H9 (cell line): Measurements from ENCODE around the gene RUNX1. TPM values are rescaled to one million over a fixed set of nuclear protein-coding genes. Genes with fewer than 3 reads are reported as not detected.

Experiments used
- DNase-seq: peaks from one replicate; pipeline ENCODE4 v3.0.0-alpha.2; 2017
- H2AFZ ChIP-seq: one replicate; pipeline ENCODE4 v1.6.1; 2013; ENCODE audit warnings: mild to moderate bottlenecking, low read length, control low read depth, moderate library complexity
- H2AK5ac ChIP-seq: 2 replicates; pipeline ENCODE4 v1.6.1; 2013; ENCODE audit warnings: low read length, control low read depth, mixed read lengths; ENCODE audit not compliant: insufficient read length
- H2BK120ac ChIP-seq: one replicate; pipeline ENCODE4 v1.6.1; 2013; ENCODE audit warnings: low read depth, mild to moderate bottlenecking, low read length, control low read depth, inconsistent platforms; ENCODE audit not compliant: poor library complexity, severe bottlenecking
- H2BK12ac ChIP-seq: 2 replicates; pipeline ENCODE4 v1.6.1; 2013; ENCODE audit warnings: low read length, control low read depth, mixed read lengths, low read depth; ENCODE audit not compliant: insufficient read length
- H2BK15ac ChIP-seq: 2 replicates; pipeline ENCODE4 v1.6.1; 2013; ENCODE audit warnings: low read depth, low read length, control low read depth
- H2BK20ac ChIP-seq: one replicate; pipeline ENCODE4 v1.6.1; 2013; ENCODE audit warnings: low read depth, mild to moderate bottlenecking, low read length, control low read depth, inconsistent platforms; ENCODE audit not compliant: poor library complexity, severe bottlenecking
- H2BK5ac ChIP-seq: 2 replicates; pipeline ENCODE4 v1.6.1; 2013; ENCODE audit warnings: low read length, control low read depth, mixed read lengths; ENCODE audit not compliant: insufficient read length
- H3K14ac ChIP-seq: 2 replicates; pipeline ENCODE4 v1.6.1; 2013; ENCODE audit warnings: low read length, control low read depth; ENCODE audit not compliant: insufficient read depth
- H3K18ac ChIP-seq: 2 replicates; pipeline ENCODE4 v1.6.1; 2013; ENCODE audit warnings: low read depth, mild to moderate bottlenecking, mixed read lengths, low read length, control low read depth; ENCODE audit not compliant: insufficient read length
- H3K23ac ChIP-seq: 2 replicates; pipeline ENCODE4 v1.6.1; 2013; ENCODE audit warnings: low read length, control low read depth, mixed read lengths, low read depth; ENCODE audit not compliant: insufficient read length
- H3K23me2 ChIP-seq: 2 replicates; pipeline ENCODE4 v1.6.1; 2013; ENCODE audit warnings: low read depth, mild to moderate bottlenecking, mixed read lengths, low read length, control low read depth; ENCODE audit not compliant: insufficient read length, poor library complexity, severe bottlenecking
- H3K27ac ChIP-seq: 2 replicates; pipeline ENCODE4 v1.5.1; 2013; ENCODE audit warnings: low read length, control low read depth, mixed read lengths, low read depth; ENCODE audit not compliant: insufficient read length
- H3K27me3 ChIP-seq: 2 replicates; pipeline ENCODE4 v1.6.1; 2013; ENCODE audit warnings: low read length, control low read depth, inconsistent platforms; ENCODE audit not compliant: insufficient read depth
- H3K4ac ChIP-seq: 2 replicates; pipeline ENCODE4 v1.6.1; 2013; ENCODE audit warnings: low read depth, mild to moderate bottlenecking, control low read depth, inconsistent platforms, low read length, moderate library complexity
- H3K4me1 ChIP-seq: 2 replicates; pipeline ENCODE4 v1.6.1; 2013; ENCODE audit warnings: low read length, control low read depth, inconsistent platforms; ENCODE audit not compliant: insufficient read depth
- H3K4me2 ChIP-seq: 2 replicates; pipeline ENCODE4 v1.6.1; 2013; ENCODE audit warnings: low read length, control low read depth, mixed read lengths; ENCODE audit not compliant: insufficient read length, insufficient read depth
- H3K56ac ChIP-seq: 2 replicates; pipeline ENCODE4 v1.6.1; 2013; ENCODE audit warnings: low read depth, mild to moderate bottlenecking, mixed read lengths, low read length, control low read depth; ENCODE audit not compliant: insufficient read length
- H3K79me1 ChIP-seq: 2 replicates; pipeline ENCODE4 v1.6.1; 2013; ENCODE audit warnings: low read depth, mild to moderate bottlenecking, moderate library complexity, low read length, control low read depth, inconsistent platforms; ENCODE audit not compliant: insufficient read depth, poor library complexity, severe bottlenecking
- H3K79me2 ChIP-seq: 2 replicates; pipeline ENCODE4 v1.6.1; 2013; ENCODE audit warnings: low read length, control low read depth, inconsistent platforms; ENCODE audit not compliant: insufficient read depth
- H3K9ac ChIP-seq: 2 replicates; pipeline ENCODE4 v1.6.1; 2013; ENCODE audit warnings: low read length, control low read depth, mixed read lengths; ENCODE audit not compliant: insufficient read length; ENCODE audit errors: extremely low read depth
- H3K9me3 ChIP-seq: one replicate; pipeline ENCODE4 v1.6.1; 2013; ENCODE audit warnings: low read depth, low read length, inconsistent platforms; ENCODE audit not compliant: control insufficient read depth
- H3T11ph ChIP-seq: one replicate; pipeline ENCODE4 v1.6.1; 2013; ENCODE audit warnings: mild to moderate bottlenecking, low read length, control low read depth, inconsistent platforms
- H4K20me1 ChIP-seq: one replicate; pipeline ENCODE4 v1.6.1; 2013; ENCODE audit not compliant: control insufficient read depth, insufficient read length, insufficient read depth
- H4K5ac ChIP-seq: 2 replicates; pipeline ENCODE4 v1.6.1; 2013; ENCODE audit warnings: low read depth, mild to moderate bottlenecking, mixed read lengths, low read length, control low read depth; ENCODE audit not compliant: insufficient read length
- H4K8ac ChIP-seq: replicated peaks from 2 replicates; pipeline ENCODE4 v1.6.1; 2013; ENCODE audit warnings: low read length, control low read depth, mixed read lengths, low read depth; ENCODE audit not compliant: insufficient read length
- H4K91ac ChIP-seq: 2 replicates; pipeline ENCODE4 v1.6.1; 2013; ENCODE audit warnings: low read depth, mild to moderate bottlenecking, moderate library complexity, mixed read lengths, low read length, control low read depth; ENCODE audit not compliant: insufficient read length
- H3K27ac Mint-ChIP-seq, 3 experiments: 2 replicates in 2 of 3; 3 replicates in 1 of 3; pipeline ENCODE4 v1.8.0; 2020 to 2021; ENCODE audit warnings: mixed read lengths in 3 of 3, mild to moderate bottlenecking in 1 of 3, moderate library complexity in 1 of 3
- H3K27me3 Mint-ChIP-seq: 2 replicates; pipeline ENCODE4 v1.8.0; 2021; ENCODE audit warnings: low read depth, mild to moderate bottlenecking, moderate library complexity, mixed read lengths
- H3K36me3 Mint-ChIP-seq, 3 experiments: 2 replicates in 2 of 3; 3 replicates in 1 of 3; pipeline ENCODE4 v1.8.0; 2020 to 2021; ENCODE audit warnings: low read depth in 3 of 3, mixed read lengths in 3 of 3; ENCODE audit not compliant: insufficient read depth in 1 of 3
- H3K4me1 Mint-ChIP-seq, 2 experiments: 2 replicates each; pipeline ENCODE4 v1.8.0; 2020; ENCODE audit warnings: mixed read lengths in 2 of 2
- H3K4me3 Mint-ChIP-seq, 2 experiments: 2 replicates in 1 of 2; 3 replicates in 1 of 2; pipeline ENCODE4 v1.8.0; 2020 to 2021; ENCODE audit warnings: mild to moderate bottlenecking in 2 of 2, mixed read lengths in 2 of 2, moderate library complexity in 1 of 2
- H3K9me3 Mint-ChIP-seq, 2 experiments: 2 replicates in 1 of 2; 3 replicates in 1 of 2; pipeline ENCODE4 v1.8.0; 2020; ENCODE audit warnings: mild to moderate bottlenecking in 2 of 2, mixed read lengths in 2 of 2, moderate library complexity in 1 of 2
- WGBS: extraction: QIAGEN DNeasy Blood & Tissue Kit; methylation state at CpG from one replicate; pipeline ENCODE4 v1.1.7; 2013; ENCODE audit warnings: missing lambda C conversion rate, low lambda C conversion rate, mixed read lengths; ENCODE audit not compliant: insufficient read length; ENCODE audit errors: extremely low coverage; 5-methylcytosine and 5-hydroxymethylcytosine counted together
- total RNA-seq: library from RNA; stranded (reverse); gene quantifications from 2 replicates; pipeline ENCODE4 v1.2.1, GENCODE V29; 2021
- TF ChIP-seq, protein P1 (sequence below): fragments of 200-600 bp; sonication (generic); conservative IDR thresholded peaks from 3 replicates; pipeline ENCODE4 v1.8.0; 2021; ENCODE audit warnings: antibody characterized with exemption, mild to moderate bottlenecking

The RUNX1 gene
- total RNA-seq, 1 experiment from 2014 or later, result 0.72 TPM

DNA sequence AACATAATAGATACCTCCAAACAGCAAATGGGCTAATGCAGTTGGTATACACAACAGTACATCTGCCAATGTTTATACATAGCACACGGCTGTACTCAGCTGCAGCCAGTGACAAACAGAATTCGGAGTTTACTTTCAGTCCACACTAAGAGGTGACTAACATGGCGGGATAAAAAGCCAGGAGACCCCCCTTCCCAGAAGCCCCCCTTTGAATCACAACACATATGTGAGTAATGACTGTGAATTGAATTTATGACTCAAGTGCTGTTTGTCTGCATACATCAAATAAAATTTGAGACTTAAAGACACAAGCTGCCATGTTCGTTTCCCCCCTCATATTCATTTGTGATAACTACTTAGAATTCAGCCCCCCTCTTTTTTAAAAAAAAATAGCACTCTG, 113.2 kb downstream of the RUNX1 start:
- H3K9me3 Mint-ChIP-seq, result no peaks in the 10 kb centered on the region
- H2AK5ac ChIP-seq, result no peak overlapping the region
- no peak overlapping the region for H2BK120ac ChIP-seq
- H2BK5ac ChIP-seq, result no peak overlapping the region
- no peaks in the 10 kb centered on the region for H3K36me3 Mint-ChIP-seq
- H3K27ac ChIP-seq, result no peak overlapping the region
- no peak overlapping the region for H3K14ac ChIP-seq
- no peak overlapping the region for H4K5ac ChIP-seq
- no peak overlapping the region for H2AFZ ChIP-seq
- no peaks in the 10 kb centered on the region for H4K20me1 ChIP-seq
- no peak overlapping the region for H2BK15ac ChIP-seq
- no peaks in the 10 kb centered on the region for H3K23me2 ChIP-seq
- H3K79me1 ChIP-seq, result no peaks in the 10 kb centered on the region
- peaks cover 24% of the 10 kb centered on the region for H3K27me3 Mint-ChIP-seq
- no peaks in the 10 kb centered on the region for H3K4me1 ChIP-seq
- H2BK20ac ChIP-seq, result no peak overlapping the region
- no peaks in the 10 kb centered on the region for H3K79me2 ChIP-seq
- H3T11ph ChIP-seq, result no peak overlapping the region
- no peak overlapping the region for H3K56ac ChIP-seq
- no peaks in the 10 kb centered on the region; a peak in 1 of 4 replicates for H3K4me1 Mint-ChIP-seq
- no peak overlapping the region for H3K18ac ChIP-seq
- H3K4me3 Mint-ChIP-seq, result no peak overlapping the region
- DNase-seq, result no peak
- H3K27ac Mint-ChIP-seq, result no peak overlapping the region
- TF ChIP-seq, protein P1, sequence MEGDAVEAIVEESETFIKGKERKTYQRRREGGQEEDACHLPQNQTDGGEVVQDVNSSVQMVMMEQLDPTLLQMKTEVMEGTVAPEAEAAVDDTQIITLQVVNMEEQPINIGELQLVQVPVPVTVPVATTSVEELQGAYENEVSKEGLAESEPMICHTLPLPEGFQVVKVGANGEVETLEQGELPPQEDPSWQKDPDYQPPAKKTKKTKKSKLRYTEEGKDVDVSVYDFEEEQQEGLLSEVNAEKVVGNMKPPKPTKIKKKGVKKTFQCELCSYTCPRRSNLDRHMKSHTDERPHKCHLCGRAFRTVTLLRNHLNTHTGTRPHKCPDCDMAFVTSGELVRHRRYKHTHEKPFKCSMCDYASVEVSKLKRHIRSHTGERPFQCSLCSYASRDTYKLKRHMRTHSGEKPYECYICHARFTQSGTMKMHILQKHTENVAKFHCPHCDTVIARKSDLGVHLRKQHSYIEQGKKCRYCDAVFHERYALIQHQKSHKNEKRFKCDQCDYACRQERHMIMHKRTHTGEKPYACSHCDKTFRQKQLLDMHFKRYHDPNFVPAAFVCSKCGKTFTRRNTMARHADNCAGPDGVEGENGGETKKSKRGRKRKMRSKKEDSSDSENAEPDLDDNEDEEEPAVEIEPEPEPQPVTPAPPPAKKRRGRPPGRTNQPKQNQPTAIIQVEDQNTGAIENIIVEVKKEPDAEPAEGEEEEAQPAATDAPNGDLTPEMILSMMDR, result no peak
- H3K4ac ChIP-seq, result no peak overlapping the region
- H3K27me3 ChIP-seq, result no peaks in the 10 kb centered on the region; the same call in 1 of the 2 replicates
- H3K23ac ChIP-seq, result no peak overlapping the region
- H2BK12ac ChIP-seq, result no peak overlapping the region
- no peak overlapping the region for H4K91ac ChIP-seq
- H3K4me2 ChIP-seq, result no peak overlapping the region
- no peak overlapping the region for H4K8ac ChIP-seq
- no CpG with 5 or more reads among the region's 4 CpGs for WGBS
- H3K9me3 ChIP-seq, result no peaks in the 10 kb centered on the region
- no peak overlapping the region for H3K9ac ChIP-seq
